HCT116 (cell line): ENCODE data around the gene GPR107. TPM values are rescaled to one million over a fixed set of nuclear protein-coding genes. Genes with fewer than 3 reads are reported as not detected.

Experiments
- ATAC-seq: fragments of 200-7000 bp; cut with Tn5 transposase; 2 replicates; pipeline ENCODE4 v1.9.1; 2020; ENCODE audit warnings: mild to moderate bottlenecking, moderate library complexity
- BruUV-seq: library from RNA; stranded (reverse); fragments of 400-500 nt; replicated peaks from 2 replicates; lab custom pipeline; 2021; lab: Mats Ljungman, UMichigan
- CTCF ChIA-PET: fragments of 300-600 bp; sonication (Branson Sonifier 250); formaldehyde crosslinking; loops from one replicate; lab custom pipeline; 2021; ENCODE audit warnings: antibody characterized with exemption; lab: Charles Lee
- POLR2A ChIA-PET: fragments of 300-600, 350-600 bp; sonication (Branson Sonifier 250); formaldehyde crosslinking; loops from one replicate; lab custom pipeline; 2021; ENCODE audit warnings: antibody characterized with exemption; lab: Charles Lee
- RAD21 ChIA-PET, 2 experiments: fragments of 300-600 bp; sonication (Branson Sonifier 250); formaldehyde crosslinking; loops; one replicate each; lab custom pipeline; 2023; ENCODE audit warnings: low total read pairs in 2 of 2; ENCODE audit not compliant: uncharacterized antibody in 2 of 2, unreplicated experiment in 2 of 2, low non-redundant PET in 1 of 2; lab: Charles Lee
- DNase-seq: peaks from one replicate; pipeline ENCODE4 v3.0.0-alpha.2; 2010; ENCODE audit warnings: low read depth, low spot score
- H2AFZ ChIP-seq: fragments of 200-600 bp; shearing (Covaris generic), sonication (generic); 2 replicates; pipeline ENCODE4 v1.6.1; 2017; ENCODE audit warnings: low read depth, mixed run types, mixed read lengths, antibody characterized with exemption, low read length; ENCODE audit not compliant: poor library complexity, severe bottlenecking
- H3K27ac ChIP-seq: 2 replicates; pipeline ENCODE4 v1.5.1; 2012; ENCODE audit warnings: low read depth, low read length
- H3K27me3 ChIP-seq: fragments of 200-600 bp; sonication (generic); 2 replicates; pipeline ENCODE4 v1.6.1; 2016; ENCODE audit warnings: mixed run types, low read length, mixed read lengths; ENCODE audit not compliant: insufficient read depth
- H3K36me3 ChIP-seq, 2 experiments: fragments of 200-500 bp in 1 of 2; fragments of 200-600 bp in 1 of 2; sonication (Bioruptor generic) in 1 of 2; sonication (generic) in 1 of 2; 2 replicates each; pipeline versions ENCODE4 v1.5.1 to v1.6.1; 2014 to 2016; ENCODE audit warnings: low read length in 2 of 2, inconsistent platforms in 1 of 2, mixed read lengths in 1 of 2, mixed run types in 1 of 2; ENCODE audit not compliant: insufficient read depth in 2 of 2, control insufficient read depth in 1 of 2
- H3K4me1 ChIP-seq, 2 experiments: fragments of 200-600 bp in 1 of 2; sonication (generic) in 1 of 2; 2 replicates each; pipeline versions ENCODE4 v1.5.1 to v1.6.1; 2012 to 2017; ENCODE audit warnings: low read length in 2 of 2, inconsistent platforms in 1 of 2, mild to moderate bottlenecking in 1 of 2, mixed read lengths in 1 of 2, mixed run types in 1 of 2, moderate library complexity in 1 of 2; ENCODE audit not compliant: insufficient read depth in 2 of 2, control insufficient read depth in 1 of 2
- H3K4me2 ChIP-seq: fragments of 200-600 bp; sonication (generic); 2 replicates; pipeline ENCODE4 v1.6.1; 2017; ENCODE audit warnings: mixed run types, low read length, mixed read lengths
- H3K4me3 ChIP-seq, 2 experiments: fragments of 200-600 bp in 1 of 2; sonication (generic) in 1 of 2; replicated peaks in 1 of 2; 2 replicates each; pipeline ENCODE4 v1.5.1; 2011 to 2016; ENCODE audit warnings: low read length in 2 of 2, control low read depth in 1 of 2, low read depth in 1 of 2, mild to moderate bottlenecking in 1 of 2, mixed read lengths in 1 of 2, mixed run types in 1 of 2
- H3K79me2 ChIP-seq: fragments of 200-600 bp; sonication (generic); 2 replicates; pipeline ENCODE4 v1.6.1; 2017; ENCODE audit warnings: mild to moderate bottlenecking, mixed run types, low read length, moderate library complexity, mixed read lengths; ENCODE audit not compliant: insufficient read depth
- H3K9ac ChIP-seq: fragments of 200-600 bp; sonication (generic); 2 replicates; pipeline ENCODE4 v1.6.1; 2016; ENCODE audit warnings: low read length, mixed read lengths
- H3K9me2 ChIP-seq: fragments of 200-600 bp; sonication (generic), shearing (Covaris generic); 2 replicates; pipeline ENCODE4 v1.6.1; 2017; ENCODE audit warnings: mixed run types, mild to moderate bottlenecking, moderate library complexity; ENCODE audit not compliant: insufficient read depth
- H3K9me3 ChIP-seq, 2 experiments: fragments of 200-500 bp in 1 of 2; fragments of 200-600 bp in 1 of 2; sonication (Bioruptor generic) in 1 of 2; sonication (generic) in 1 of 2; 2 replicates each; pipeline ENCODE4 v1.6.1; 2014 to 2017; ENCODE audit warnings: low read length in 2 of 2, mixed read lengths in 2 of 2, inconsistent platforms in 1 of 2, low read depth in 1 of 2, mild to moderate bottlenecking in 1 of 2, mixed run types in 1 of 2, moderate library complexity in 1 of 2; ENCODE audit not compliant: control insufficient read depth in 1 of 2, insufficient read depth in 1 of 2
- H4K20me1 ChIP-seq: fragments of 200-600 bp; sonication (generic), shearing (Covaris generic); 2 replicates; pipeline ENCODE4 v1.6.1; 2017; ENCODE audit warnings: mixed run types, mild to moderate bottlenecking, moderate library complexity; ENCODE audit not compliant: insufficient read depth
- CBX3 ChIP-seq: IDR thresholded peaks from 2 replicates; pipeline ENCODE4 v1.6.1; 2012; ENCODE audit warnings: low read depth
- EGR1 ChIP-seq: IDR thresholded peaks from 2 replicates; pipeline ENCODE4 v1.6.1; 2012; ENCODE audit warnings: low read depth
- ELF1 ChIP-seq: IDR thresholded peaks from 2 replicates; pipeline ENCODE4 v1.6.1; 2012; ENCODE audit warnings: low read depth, borderline replicate concordance
- EZH2phosphoT487 ChIP-seq: fragments of 200-600 bp; IDR thresholded peaks from 2 replicates; pipeline ENCODE4 v1.6.1; 2018; ENCODE audit warnings: antibody characterized with exemption, borderline replicate concordance
- JUND ChIP-seq: IDR thresholded peaks from 2 replicates; pipeline ENCODE4 v1.6.1; 2012
- POLR2A ChIP-seq: IDR thresholded peaks from 2 replicates; pipeline ENCODE4 v1.7.0; 2011; ENCODE audit warnings: borderline replicate concordance; ENCODE audit not compliant: insufficient read depth, insufficient read length; ENCODE audit errors: extremely low read depth
- POLR2AphosphoS5 ChIP-seq: IDR thresholded peaks from 2 replicates; pipeline ENCODE4 v1.6.1; 2011; ENCODE audit warnings: mild to moderate bottlenecking, low read depth, low read length, moderate library complexity
- SP1 ChIP-seq: IDR thresholded peaks from 2 replicates; pipeline ENCODE4 v1.6.1; 2012; ENCODE audit warnings: low read depth
- SRF ChIP-seq: IDR thresholded peaks from 2 replicates; pipeline ENCODE4 v1.6.1; 2012; ENCODE audit warnings: low read depth
- TCF7L2 ChIP-seq: IDR thresholded peaks from 2 replicates; pipeline ENCODE4 v1.7.0; 2011; ENCODE audit warnings: borderline replicate concordance, inconsistent platforms; ENCODE audit not compliant: insufficient read depth, insufficient read length; ENCODE audit errors: extremely low read depth
- YY1 ChIP-seq: IDR thresholded peaks from 2 replicates; pipeline ENCODE4 v1.6.1; 2011; ENCODE audit warnings: low read length, low read depth, moderate library complexity, mild to moderate bottlenecking; ENCODE audit not compliant: insufficient replicate concordance; ENCODE audit errors: extremely low read depth
- ZFX ChIP-seq: fragments of 450-650 bp; IDR thresholded peaks from 2 replicates; pipeline ENCODE4 v1.6.1; 2017
- ZNF274 ChIP-seq: fragments of 200-500 bp; sonication (Bioruptor generic); IDR thresholded peaks from 2 replicates; pipeline ENCODE4 v1.6.1; 2014; ENCODE audit warnings: mild to moderate bottlenecking, low read depth, low read length, inconsistent platforms
- intact Hi-C: fragments of 100-400 bp; cut with micrococcal nuclease; formaldehyde crosslinking; loops from 2 replicates; pipeline ENCODE4 v1.10.0; 2022
- total RNA-seq: library from RNA; stranded (reverse); gene quantifications from one replicate; pipeline ENCODE4 v1.2.1, GENCODE V29; 2021; ENCODE audit not compliant: unreplicated experiment
- TF ChIP-seq, protein P1 (sequence below): IDR thresholded peaks from 2 replicates; pipeline ENCODE4 v1.6.1; 2012
- TF ChIP-seq, protein P2 (sequence below): IDR thresholded peaks from 2 replicates; pipeline ENCODE4 v1.6.1; 2011; ENCODE audit warnings: mild to moderate bottlenecking, low read length, moderate library complexity; ENCODE audit not compliant: insufficient replicate concordance; ENCODE audit errors: extremely low read depth
- TF ChIP-seq, protein P3 (sequence below), 3 experiments: fragments of 200-600 bp in 1 of 3; sonication (generic) in 1 of 3; IDR thresholded peaks in 2 of 3; conservative IDR thresholded peaks in 1 of 3; 2 replicates each; pipeline ENCODE4 v1.5.1; 2012 to 2017; ENCODE audit warnings: low read depth in 2 of 3, low read length in 2 of 3, antibody characterized with exemption in 1 of 3, borderline replicate concordance in 1 of 3, control low read depth in 1 of 3, mild to moderate bottlenecking in 1 of 3, mixed read lengths in 1 of 3, mixed run types in 1 of 3, moderate library complexity in 1 of 3; ENCODE audit not compliant: insufficient read depth in 1 of 3
- TF ChIP-seq, protein P4 (sequence below): IDR thresholded peaks from 2 replicates; pipeline ENCODE4 v1.6.1; 2012; ENCODE audit warnings: low read depth
- TF ChIP-seq, protein P5 (sequence below): IDR thresholded peaks from 2 replicates; pipeline ENCODE4 v1.6.1; 2012

GPR107 gene
- total RNA-seq, 1 experiment from 2014 or later = 32.5 TPM

DNA sequence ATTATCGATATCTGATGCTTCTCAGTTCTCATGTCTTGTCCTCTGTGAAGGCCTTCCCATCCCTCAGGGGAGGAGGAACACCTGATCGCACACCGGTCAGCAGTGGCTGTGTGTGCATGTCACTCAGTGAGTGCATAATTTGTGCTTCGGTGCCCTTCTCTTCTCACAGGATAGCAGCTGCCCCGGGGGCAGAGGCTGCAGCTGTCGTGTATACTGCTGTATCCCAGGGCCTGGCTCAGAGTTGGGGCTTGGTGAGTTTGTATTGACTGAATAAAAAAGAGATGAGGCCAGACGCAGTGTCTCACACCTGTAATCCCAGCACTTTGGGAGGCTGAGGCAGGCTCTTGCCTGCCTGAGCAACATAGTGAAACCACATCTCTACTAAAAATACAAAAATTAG, 68.8 kb downstream of the GPR107 start:
- no peaks in the 10 kb centered on the region for H3K79me2 ChIP-seq
- TF ChIP-seq SP1 = no peak
- no peak for TF ChIP-seq SRF
- TF ChIP-seq POLR2AphosphoS5 = no peak
- no peak for TF ChIP-seq POLR2A
- no peak for TF ChIP-seq EGR1
- TF ChIP-seq, protein P1, sequence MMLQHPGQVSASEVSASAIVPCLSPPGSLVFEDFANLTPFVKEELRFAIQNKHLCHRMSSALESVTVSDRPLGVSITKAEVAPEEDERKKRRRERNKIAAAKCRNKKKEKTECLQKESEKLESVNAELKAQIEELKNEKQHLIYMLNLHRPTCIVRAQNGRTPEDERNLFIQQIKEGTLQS = no peak
- no peak for TF ChIP-seq ELF1
- no peak for TF ChIP-seq ZFX
- no peak for TF ChIP-seq CBX3
- TF ChIP-seq, protein P2, sequence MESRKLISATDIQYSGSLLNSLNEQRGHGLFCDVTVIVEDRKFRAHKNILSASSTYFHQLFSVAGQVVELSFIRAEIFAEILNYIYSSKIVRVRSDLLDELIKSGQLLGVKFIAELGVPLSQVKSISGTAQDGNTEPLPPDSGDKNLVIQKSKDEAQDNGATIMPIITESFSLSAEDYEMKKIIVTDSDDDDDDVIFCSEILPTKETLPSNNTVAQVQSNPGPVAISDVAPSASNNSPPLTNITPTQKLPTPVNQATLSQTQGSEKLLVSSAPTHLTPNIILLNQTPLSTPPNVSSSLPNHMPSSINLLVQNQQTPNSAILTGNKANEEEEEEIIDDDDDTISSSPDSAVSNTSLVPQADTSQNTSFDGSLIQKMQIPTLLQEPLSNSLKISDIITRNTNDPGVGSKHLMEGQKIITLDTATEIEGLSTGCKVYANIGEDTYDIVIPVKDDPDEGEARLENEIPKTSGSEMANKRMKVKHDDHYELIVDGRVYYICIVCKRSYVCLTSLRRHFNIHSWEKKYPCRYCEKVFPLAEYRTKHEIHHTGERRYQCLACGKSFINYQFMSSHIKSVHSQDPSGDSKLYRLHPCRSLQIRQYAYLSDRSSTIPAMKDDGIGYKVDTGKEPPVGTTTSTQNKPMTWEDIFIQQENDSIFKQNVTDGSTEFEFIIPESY = no peak
- no peak for TF ChIP-seq TCF7L2
- no peak for TF ChIP-seq EZH2phosphoT487
- no peak for TF ChIP-seq ZNF274
- TF ChIP-seq JUND = no peak
- TF ChIP-seq, protein P3, sequence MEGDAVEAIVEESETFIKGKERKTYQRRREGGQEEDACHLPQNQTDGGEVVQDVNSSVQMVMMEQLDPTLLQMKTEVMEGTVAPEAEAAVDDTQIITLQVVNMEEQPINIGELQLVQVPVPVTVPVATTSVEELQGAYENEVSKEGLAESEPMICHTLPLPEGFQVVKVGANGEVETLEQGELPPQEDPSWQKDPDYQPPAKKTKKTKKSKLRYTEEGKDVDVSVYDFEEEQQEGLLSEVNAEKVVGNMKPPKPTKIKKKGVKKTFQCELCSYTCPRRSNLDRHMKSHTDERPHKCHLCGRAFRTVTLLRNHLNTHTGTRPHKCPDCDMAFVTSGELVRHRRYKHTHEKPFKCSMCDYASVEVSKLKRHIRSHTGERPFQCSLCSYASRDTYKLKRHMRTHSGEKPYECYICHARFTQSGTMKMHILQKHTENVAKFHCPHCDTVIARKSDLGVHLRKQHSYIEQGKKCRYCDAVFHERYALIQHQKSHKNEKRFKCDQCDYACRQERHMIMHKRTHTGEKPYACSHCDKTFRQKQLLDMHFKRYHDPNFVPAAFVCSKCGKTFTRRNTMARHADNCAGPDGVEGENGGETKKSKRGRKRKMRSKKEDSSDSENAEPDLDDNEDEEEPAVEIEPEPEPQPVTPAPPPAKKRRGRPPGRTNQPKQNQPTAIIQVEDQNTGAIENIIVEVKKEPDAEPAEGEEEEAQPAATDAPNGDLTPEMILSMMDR (IDR thresholded peaks at IDR 0.05 in 2 of 3, conservative IDR thresholded peaks at IDR 0.05 in 1 of 3; ENCODE audit: borderline replicate concordance in 1 of 3, insufficient read depth in 1 of 3, low read depth in 2 of 3, low read length in 2 of 3) = no peak
- no peak for TF ChIP-seq YY1
- TF ChIP-seq, protein P4, sequence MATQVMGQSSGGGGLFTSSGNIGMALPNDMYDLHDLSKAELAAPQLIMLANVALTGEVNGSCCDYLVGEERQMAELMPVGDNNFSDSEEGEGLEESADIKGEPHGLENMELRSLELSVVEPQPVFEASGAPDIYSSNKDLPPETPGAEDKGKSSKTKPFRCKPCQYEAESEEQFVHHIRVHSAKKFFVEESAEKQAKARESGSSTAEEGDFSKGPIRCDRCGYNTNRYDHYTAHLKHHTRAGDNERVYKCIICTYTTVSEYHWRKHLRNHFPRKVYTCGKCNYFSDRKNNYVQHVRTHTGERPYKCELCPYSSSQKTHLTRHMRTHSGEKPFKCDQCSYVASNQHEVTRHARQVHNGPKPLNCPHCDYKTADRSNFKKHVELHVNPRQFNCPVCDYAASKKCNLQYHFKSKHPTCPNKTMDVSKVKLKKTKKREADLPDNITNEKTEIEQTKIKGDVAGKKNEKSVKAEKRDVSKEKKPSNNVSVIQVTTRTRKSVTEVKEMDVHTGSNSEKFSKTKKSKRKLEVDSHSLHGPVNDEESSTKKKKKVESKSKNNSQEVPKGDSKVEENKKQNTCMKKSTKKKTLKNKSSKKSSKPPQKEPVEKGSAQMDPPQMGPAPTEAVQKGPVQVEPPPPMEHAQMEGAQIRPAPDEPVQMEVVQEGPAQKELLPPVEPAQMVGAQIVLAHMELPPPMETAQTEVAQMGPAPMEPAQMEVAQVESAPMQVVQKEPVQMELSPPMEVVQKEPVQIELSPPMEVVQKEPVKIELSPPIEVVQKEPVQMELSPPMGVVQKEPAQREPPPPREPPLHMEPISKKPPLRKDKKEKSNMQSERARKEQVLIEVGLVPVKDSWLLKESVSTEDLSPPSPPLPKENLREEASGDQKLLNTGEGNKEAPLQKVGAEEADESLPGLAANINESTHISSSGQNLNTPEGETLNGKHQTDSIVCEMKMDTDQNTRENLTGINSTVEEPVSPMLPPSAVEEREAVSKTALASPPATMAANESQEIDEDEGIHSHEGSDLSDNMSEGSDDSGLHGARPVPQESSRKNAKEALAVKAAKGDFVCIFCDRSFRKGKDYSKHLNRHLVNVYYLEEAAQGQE = no peak
- TF ChIP-seq, protein P5, sequence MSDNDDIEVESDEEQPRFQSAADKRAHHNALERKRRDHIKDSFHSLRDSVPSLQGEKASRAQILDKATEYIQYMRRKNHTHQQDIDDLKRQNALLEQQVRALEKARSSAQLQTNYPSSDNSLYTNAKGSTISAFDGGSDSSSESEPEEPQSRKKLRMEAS = no peak
- ChIA-PET CTCF (no interaction called here), RAD21 (no interaction called here), POLR2A (no interaction called here)
- H3K27ac ChIP-seq = no peak overlapping the region
- H3K9me2 ChIP-seq = no peaks in the 10 kb centered on the region
- no peak overlapping the region for H3K4me2 ChIP-seq
- H3K4me1 ChIP-seq = peaks cover 6 to 18% of the 10 kb centered on the region in 2 experiments
- no peaks in the 10 kb centered on the region for H4K20me1 ChIP-seq
- intact Hi-C loops = no loop called here
- no peak overlapping the region for H3K4me3 ChIP-seq
- no peak overlapping the region for H2AFZ ChIP-seq
- no peaks in the 10 kb centered on the region for H3K9me3 ChIP-seq
- H3K9ac ChIP-seq = no peak overlapping the region
- ATAC-seq (no peak), DNase-seq (no peak)
- no TSS peak for BruUV-seq
- no peaks in the 10 kb centered on the region for H3K36me3 ChIP-seq
- no peaks in the 10 kb centered on the region for H3K27me3 ChIP-seq
